ENCODE data around the gene PIK3R5. TPM values are rescaled to one million over a fixed set of nuclear protein-coding genes. Genes with fewer than 3 reads are reported as not detected.

The PIK3R5 gene, protein sequence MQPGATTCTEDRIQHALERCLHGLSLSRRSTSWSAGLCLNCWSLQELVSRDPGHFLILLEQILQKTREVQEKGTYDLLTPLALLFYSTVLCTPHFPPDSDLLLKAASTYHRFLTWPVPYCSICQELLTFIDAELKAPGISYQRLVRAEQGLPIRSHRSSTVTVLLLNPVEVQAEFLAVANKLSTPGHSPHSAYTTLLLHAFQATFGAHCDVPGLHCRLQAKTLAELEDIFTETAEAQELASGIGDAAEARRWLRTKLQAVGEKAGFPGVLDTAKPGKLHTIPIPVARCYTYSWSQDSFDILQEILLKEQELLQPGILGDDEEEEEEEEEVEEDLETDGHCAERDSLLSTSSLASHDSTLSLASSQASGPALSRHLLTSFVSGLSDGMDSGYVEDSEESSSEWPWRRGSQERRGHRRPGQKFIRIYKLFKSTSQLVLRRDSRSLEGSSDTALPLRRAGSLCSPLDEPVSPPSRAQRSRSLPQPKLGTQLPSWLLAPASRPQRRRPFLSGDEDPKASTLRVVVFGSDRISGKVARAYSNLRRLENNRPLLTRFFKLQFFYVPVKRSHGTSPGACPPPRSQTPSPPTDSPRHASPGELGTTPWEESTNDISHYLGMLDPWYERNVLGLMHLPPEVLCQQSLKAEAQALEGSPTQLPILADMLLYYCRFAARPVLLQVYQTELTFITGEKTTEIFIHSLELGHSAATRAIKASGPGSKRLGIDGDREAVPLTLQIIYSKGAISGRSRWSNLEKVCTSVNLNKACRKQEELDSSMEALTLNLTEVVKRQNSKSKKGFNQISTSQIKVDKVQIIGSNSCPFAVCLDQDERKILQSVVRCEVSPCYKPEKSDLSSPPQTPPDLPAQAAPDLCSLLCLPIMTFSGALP
- total RNA-seq = 10 to 100 TPM; 15.2 to 18.0 TPM
- long read RNA-seq, donor 1, partial matches to known transcripts = 3 of 5 reads
- long read RNA-seq, donor 1, other reads (novel, unspliced or antisense) = 2 of 5 reads
- long read RNA-seq, donor 2, partial matches to known transcripts = 0 of 6 reads
- long read RNA-seq, donor 2, other reads (novel, unspliced or antisense) = 6 of 6 reads

DNA sequence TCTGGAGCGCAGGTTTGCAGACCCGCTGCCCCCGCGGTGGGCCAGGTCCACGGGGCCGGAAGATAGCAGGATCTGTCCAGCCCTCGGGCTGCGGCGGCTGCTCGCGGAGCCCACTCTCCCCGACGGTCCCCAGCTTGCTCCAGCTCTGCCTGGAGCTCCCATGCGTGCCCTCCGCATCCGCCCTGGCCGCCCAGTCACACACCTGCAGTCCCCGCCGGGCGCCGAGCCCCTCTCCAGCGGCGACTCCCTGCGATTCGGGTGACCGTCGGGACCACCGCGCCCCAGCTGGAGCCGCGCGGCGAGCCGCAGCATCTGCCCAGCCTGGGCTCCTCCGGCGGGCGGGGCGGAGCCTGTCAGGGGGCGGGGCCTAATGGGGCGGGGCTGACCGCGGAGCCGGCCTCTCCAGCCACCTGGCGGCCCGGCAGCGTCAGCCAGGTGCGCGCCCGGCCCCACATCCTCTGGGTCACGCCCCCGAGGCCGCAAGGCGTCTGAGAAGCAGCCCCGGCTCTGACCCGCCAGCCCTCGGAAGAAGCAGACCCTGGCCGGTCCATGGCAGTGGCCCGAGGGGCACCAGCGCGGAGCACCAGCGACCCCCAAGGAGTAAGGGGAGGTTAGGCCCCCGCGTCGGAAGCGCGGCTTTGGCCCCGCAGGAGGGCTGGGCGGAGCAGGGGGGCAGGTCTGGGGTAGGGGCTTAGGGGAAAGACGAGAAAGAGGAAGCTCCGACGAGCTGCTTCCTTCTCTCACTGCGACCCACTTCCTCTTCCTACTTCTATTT is at the start of gene PIK3R5:
PIK3R5 (minus strand) TSS at position 314 of the 775 bp plus-strand sequence. CDS start 54,213 bp downstream, outside the sequence.
- peak; percentile 89 for DNase-seq (ENCODE audit: low spot score)
- intact Hi-C loops (cut with DNase I) = loop anchor here in 1 of 2 donors (2.0 kb wide), 1 partner anchor 35 kb away; no protein-coding TSS in a partner anchor

DNA sequence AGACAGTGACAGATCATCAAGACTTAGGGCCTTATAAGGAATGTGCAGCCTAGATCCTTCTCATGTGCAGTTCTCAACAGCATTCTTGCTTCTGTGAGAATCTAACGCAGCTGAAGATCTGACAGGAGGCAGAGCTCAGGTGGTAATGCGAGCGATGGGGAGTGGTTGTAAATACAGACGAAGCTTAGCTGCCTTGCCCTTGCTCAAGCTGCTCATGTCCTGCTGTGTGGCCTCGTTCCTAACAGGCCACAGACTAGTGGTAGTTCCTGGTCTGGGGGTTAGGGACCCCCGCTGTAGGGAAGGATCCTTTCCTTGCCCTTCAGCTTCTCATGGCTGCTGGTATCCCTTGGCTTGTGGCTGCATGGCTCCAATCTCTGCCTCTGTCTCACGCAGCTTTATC is 45.5 kb upstream of the PIK3R5 start:
- DNase-seq (ENCODE audit: low spot score) = peak; percentile 51
- intact Hi-C loops (cut with DNase I) = no loop called here

DNA sequence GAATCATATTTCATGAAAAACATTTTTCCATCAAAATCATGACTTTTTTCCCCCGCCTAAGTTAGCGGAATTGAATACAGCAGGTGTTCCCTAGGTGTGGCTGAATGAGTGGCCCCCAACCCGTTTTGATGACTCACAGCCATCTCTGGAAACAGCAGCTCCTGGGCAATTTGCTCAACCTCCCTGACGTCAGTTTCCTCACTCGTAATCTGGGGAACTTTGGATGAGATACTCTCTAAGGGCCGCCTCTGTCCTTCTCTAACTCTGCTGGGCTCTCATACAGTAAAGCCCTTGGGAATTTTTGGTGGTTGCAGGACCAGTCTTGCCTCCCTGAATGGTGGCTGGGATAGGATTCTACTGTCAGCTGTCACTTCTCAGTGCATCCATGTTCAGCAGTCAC is 44.2 kb upstream of the PIK3R5 start:
- peak; percentile 10 for DNase-seq (ENCODE audit: low spot score)
- intact Hi-C loops (cut with DNase I) = no loop called here

DNA sequence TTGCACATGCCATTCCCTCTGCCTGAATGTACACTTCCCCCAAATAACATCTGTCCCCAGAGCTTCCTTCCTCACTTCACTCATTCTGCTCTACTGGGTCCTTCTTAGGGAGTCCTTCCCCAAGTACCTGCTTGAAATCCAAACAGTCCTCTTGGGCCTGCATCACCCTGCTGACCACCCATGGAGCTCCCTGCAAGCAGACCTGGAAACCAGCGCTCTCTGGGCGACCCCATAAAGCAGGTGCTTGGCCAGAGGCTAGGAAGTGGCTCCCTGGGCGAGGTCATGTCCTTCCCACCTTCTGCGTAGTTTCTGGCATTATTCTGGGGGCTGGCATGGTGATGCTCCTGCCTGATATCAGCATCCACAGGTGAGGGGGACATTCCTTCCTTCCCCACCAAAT is 43.6 kb upstream of the PIK3R5 start:
- peak; percentile 50 for DNase-seq (ENCODE audit: low spot score)
- intact Hi-C loops (cut with DNase I) = no loop called here

DNA sequence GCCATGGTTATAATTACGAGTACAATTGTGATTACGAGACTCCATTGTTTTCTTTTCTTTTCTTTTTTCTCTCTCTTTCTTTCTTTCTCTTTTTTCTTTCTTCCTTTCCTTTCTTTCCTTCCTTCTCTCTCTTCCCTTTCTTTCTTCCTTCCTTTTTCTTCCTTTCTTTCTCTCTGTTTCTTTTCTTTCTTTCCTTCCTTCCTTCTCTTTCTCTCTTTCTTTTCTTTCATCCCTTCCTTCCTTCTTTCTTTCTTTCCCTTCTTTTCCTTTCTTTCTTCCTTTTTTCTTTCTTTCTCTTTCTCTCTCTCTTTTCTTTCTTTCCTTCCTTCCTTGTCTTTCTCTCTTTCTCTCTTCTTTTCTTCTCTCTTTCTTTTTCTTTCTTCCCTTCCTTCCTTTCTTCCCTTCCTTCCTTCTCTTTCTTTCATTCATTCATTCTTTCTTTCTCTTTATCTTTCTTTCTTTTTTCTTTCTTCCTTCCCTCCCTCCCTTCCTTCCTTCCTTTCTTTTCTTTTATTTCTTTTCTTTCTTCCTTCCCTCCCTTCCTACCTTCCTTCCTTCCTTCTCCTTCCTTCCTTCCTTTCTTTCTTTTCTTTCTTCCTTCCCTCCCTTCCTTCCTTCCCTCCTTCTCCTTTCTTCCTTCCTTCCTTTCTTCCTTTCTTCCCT is 41.7 kb upstream of the PIK3R5 start:
- intact Hi-C loops (cut with DNase I) = no loop called here

DNA sequence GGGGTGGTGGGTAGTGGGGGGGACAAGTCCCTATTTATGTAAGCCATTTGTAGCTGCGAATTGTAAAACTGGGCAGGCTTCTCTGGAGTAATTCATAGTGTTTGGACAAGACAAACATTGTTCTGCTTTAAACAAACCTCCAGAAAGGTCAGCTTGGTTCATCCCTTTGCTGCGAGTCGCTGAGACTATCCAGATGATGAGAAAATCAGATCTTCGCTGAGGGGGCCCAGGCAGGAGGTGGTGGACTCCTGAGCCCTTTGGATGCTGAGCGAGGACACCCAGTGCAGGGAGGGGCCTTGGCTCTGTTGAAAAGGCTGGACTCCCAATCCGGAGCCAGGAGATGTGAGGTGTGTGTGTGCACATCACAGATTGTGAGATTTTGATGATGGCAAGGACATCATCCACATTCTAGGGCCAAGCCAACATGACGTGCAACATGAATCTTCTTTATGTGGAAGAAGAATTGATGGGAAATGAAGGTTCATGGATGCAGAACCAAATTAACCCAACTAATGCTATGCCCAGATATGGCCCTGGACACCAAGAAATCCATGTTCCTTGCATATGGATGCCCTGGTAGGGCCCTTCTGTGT is 40.8 kb upstream of the PIK3R5 start:
- no peak for DNase-seq (ENCODE audit: low spot score)
- intact Hi-C loops (cut with DNase I) = no loop called here

More for the DNA sequence above, 41.7 kb upstream of the PIK3R5 start:
- DNase-seq (ENCODE audit: low spot score) = no peak

DNA sequence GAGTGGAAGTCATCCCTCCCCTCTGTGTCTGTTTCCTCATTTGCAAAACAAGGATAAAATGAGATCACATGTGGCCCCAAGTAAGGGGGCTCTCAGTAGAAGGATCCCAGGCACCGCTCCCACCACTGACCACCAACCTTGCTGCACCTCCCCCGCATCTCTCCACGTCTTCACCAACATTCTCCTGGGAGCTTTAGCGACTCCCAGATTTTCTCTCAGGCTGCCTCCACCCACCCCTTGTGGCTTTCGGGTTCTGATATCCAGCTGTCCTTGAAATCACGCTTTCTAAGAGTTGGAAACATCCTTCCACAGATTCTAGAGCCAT is 39.4 kb upstream of the PIK3R5 start:
- no peak for DNase-seq (ENCODE audit: low spot score)
- intact Hi-C loops (cut with DNase I) = loop anchor here in 1 of 2 donors (5.0 kb wide), 1 partner anchor 282 kb away; no protein-coding TSS in a partner anchor

DNA sequence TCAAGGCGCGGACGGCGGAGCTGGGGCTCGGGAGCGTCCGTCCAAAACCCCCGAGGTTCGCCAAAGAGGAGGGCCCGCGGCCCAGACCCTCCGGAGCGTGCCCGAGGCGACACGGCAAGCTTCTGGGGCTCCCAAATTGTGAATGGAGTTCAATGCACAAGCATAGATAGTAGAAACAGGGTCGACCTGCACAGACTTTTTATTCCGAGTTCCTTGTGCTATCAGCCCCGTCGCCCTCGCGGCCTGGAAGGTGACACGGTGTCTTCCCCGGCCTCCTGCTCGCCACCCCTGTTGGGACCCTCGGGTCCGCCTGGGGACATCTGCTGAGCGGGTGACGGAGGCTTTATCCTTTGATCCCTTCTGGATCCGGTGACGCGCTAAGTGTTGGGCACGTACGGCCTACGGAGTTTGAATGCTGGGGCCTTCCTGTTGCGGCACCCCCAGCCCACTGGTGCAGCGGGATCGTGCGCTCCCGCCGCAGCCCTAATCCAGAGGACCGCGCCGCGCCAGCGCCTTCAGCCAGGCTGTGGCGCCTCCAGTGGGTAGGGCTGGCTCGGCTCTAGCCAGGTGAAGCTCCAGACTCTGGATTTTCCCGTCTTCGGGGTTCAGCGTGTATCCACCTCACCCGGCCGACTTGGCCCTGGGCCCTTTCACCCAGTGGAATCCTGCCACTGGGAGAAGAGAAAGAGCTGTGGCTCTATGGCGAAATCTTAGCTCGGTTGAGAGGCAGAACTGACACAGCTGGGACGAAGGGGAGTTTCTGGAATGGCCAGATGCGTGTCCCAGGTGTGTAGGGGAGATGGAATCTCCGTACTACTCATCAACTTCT is 38.8 kb upstream of the PIK3R5 start:
- DNase-seq (ENCODE audit: low spot score) = no peak
- intact Hi-C loops (cut with DNase I) = loop anchor here in 1 of 2 donors (5.0 kb wide), 1 partner anchor 283 kb away; no protein-coding TSS in a partner anchor

DNA sequence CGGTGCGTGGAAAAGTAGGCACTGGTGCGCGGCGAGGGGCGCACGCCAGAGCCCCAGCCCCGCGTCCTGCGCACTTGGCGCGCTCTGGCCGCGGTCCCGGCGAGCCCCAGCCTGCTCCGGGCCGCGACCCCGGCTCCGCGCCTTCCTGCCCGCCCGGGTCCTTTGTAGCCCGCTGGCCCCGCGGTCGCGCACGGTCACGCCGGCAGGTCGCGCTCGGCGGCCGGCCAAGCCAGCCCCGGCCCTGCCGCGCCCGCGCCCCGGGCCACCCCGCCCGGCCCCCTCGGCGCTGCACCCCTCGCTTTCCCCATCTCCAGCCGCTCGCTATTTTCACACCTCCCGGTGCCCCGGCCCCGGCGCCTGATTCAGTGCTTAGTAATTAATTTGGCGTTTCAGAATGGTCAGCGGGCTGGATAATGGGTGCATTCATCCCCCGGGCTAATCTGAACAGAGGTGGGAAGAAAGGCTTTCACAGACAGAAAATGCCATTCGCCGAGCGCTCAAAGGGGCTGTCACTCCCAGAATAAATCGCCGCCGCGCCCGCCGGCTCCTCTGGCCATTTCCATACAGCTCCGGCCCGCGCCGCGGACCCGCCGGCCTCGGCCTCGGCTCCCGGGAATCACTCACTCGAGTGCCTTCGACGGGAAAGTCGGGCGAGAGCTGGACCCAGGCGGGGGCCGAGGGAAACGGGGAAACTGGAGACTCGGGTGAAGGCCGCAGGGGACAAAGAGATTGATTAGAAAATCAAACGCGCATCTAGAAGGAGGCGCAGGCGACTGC is 38.0 kb upstream of the PIK3R5 start:
- intact Hi-C loops (cut with DNase I) = loop anchor here in 1 of 2 donors (5.0 kb wide), 1 partner anchor 284 kb away; no protein-coding TSS in a partner anchor
- DNase-seq (ENCODE audit: low spot score) = peak; percentile 82

DNA sequence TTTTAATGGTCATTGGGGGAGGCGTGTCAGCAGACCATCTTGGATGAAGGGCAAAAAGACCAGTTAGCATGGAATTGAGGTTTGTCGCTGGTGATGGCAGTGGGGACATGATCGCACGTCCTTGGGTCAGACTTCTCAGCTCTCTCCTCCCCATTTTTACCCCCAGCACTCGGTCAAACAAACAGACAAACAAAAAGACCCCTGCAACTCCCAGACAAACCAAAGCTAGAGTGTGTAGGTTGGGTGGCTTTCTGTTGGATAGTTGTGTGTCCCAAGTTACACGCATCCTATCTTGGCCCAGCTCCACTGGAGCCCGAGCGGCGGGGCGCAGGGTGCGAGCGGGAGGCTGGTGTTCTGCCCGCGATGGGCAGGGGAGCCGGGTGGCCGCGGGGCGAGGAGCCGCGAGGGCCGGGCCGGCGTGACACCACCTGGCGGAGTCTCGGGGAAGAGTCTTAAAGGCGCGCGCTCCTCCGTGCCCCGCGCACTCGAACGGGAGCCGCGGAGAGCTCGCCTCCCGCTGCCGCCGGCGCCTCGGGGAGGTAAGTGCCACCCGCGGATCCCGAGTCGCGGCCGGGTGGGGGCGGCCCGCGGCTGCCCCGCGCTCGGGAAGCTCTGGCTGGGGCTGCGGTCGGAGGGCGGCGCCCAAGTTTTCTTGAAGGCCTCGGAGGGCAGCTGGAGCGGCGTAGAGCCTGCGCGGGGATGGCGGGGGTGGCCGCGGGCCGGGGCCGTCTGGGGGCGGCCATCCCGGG is 37.3 kb upstream of the PIK3R5 start:
- intact Hi-C loops (cut with DNase I) = loop anchor here in 1 of 2 donors (5.0 kb wide), 1 partner anchor 285 kb away; no protein-coding TSS in a partner anchor
- peak; percentile 87 for DNase-seq (ENCODE audit: low spot score)

DNA sequence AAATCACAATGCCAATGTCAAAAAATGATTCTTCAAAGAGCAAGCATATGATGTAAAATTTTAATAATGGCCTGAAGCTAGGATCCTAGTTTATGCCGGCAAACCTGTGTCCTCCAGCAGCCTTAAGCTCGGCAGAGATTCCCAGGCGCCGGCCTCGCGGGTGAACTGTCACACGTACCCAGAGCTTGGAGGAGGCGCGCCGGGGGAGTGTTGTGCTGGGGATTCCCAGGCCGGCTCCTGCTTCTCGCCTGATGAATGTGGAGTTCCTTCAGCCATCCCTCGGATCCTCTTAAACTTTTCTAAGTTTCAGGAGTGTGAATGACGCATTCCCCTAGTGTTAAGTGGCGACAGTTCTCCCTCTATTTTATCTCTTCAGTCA is 36.7 kb upstream of the PIK3R5 start:
- intact Hi-C loops (cut with DNase I) = loop anchor here in 1 of 2 donors (5.0 kb wide), 1 partner anchor 285 kb away; no protein-coding TSS in a partner anchor
- DNase-seq (ENCODE audit: low spot score) = no peak

DNA sequence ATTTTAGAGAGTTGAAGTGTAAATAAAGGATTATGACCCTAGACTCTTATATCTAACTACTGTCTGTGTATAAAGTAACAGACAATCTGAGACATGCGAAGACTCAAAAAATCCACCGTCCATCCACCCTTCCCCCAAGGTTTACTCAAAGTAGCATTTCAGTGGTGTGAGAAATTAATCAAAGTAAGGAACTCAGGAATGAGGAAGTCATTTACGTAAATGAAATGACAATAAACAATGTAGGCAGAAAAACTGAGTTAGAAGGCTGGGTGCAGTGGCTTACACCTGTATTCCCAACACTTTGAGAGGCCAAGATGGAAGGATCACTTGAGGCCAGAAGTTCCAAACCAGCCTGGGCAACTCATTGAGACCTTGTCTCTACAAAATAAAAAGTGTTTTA is 36.1 kb upstream of the PIK3R5 start:
- no peak for DNase-seq (ENCODE audit: low spot score)
- intact Hi-C loops (cut with DNase I) = loop anchor here in 1 of 2 donors (5.0 kb wide), 1 partner anchor 286 kb away; no protein-coding TSS in a partner anchor

DNA sequence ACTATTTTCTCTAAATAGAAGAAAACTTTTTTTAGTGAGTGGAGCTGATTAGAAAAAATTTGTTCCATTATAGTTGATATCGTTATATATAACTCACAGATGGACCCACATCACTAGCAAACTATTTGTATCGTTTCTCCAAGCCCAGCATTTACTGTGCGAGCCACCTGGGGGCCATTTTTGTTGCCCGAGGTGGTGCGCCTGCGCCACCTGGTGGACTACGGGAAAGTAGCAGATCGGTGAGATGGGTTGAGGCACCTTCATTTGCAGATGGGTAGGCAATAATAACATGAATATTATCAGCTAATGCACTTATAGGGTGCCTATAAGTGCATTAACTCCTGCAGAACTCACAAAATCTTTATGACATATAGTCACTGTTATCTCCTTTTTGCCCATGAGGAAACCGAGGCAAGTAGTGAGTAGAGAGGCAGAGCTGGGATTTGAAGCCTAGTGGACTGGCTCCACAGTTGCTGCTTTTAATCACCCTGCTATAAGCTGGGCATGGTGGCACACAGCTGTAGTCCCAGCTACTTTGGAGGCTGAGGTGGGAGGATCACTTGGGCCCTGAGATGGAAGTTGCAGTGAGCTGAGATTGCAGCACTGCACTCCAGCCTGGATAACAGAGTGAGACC is 32.6 kb upstream of the PIK3R5 start:
- intact Hi-C loops (cut with DNase I) = loop anchor here (5.0 to 10.0 kb wide), 2 partner anchors 297 to 524 kb away; no protein-coding TSS in a partner anchor
- DNase-seq (ENCODE audit: low spot score) = peak; percentile 88

DNA sequence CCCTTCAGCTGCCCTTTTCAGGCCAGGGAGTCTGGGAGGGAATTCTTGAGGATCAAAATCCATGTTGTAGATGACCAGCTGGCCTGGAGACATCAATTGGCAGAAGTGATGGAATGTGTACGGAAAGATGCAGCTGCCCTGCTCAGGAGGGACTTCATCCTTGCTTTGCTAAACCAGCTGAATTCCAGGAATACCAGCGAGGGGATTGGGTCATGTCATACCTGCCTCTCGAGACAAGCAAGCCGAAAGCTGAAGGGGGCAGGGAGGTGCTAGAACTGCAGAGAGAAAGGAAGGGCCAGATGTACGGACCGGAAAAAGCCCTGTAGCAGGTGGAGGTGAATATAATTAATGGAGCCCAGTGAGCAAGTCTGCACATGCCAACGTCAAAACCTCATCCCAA is 30.2 kb upstream of the PIK3R5 start:
- intact Hi-C loops (cut with DNase I) = loop anchor here (5.0 to 10.0 kb wide), 2 partner anchors 299 to 527 kb away; no protein-coding TSS in a partner anchor
- DNase-seq (ENCODE audit: low spot score) = no peak

DNA sequence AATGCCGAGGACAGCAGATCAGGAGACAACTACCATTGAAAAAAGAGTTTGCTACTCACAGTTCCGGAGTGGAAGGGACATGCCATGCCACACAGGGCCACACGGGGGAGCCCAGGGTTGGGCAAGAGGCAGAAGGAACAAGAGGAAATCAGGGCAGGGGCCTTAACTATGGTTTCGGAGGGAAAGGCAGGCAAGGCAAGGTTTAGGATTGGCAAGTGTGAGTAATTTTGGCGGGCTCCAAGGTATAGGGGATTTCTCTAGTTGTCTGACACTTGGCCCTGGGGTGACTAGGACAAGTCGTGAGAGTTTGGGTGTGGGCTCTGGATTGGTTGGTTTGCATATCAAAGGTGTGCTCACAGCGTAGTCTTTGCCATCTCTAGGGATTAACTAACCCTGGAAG is 28.8 kb upstream of the PIK3R5 start:
- intact Hi-C loops (cut with DNase I) = loop anchor here in 1 of 2 donors (5.0 to 10.0 kb wide), 2 partner anchors 300 to 528 kb away; no protein-coding TSS in a partner anchor
- DNase-seq (ENCODE audit: low spot score) = peak; percentile 90
